ENCODE measurements around the gene FARP2. TPM values are rescaled to one million over a fixed set of nuclear protein-coding genes. Genes with fewer than 3 reads are reported as not detected.

The FARP2 gene
- polyA plus RNA-seq, 1 of the 3 experiments (the other 2 are of a cell fraction), result 11.5 TPM

DNA sequence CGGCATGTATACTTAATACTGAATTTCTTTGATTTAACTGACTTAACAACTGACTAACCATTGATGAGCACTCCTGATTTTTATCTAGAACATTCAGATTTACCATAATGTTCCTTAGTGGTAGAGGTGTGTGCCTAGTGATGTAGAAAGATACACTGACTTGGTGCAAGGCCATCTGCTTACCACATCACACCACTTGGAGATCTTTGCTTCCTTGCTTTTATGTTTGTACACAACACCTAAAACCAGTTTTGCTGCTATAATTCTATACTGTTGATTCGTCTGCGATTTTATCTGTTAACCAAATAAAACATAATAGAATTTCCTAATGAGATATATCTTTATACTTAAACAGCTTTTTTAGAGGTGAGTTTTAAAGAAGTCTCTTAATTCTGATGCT lies 3.9 kb upstream of the FARP2 start:
- Histone ChIP-seq H3K27me3 (ENCODE audit: insufficient read depth) (no peaks in the 10 kb centered on the region), H3K4me3 (ENCODE audit: low read depth in 2 of 2, low read length in 1 of 2) (no peak overlapping the region), H3K36me3 (replicated peaks in 1 of 2; ENCODE audit: control insufficient read depth in 1 of 2, insufficient read depth in 2 of 2, low read length in 1 of 2) (peaks cover 49 to 66% of the 10 kb centered on the region in 2 experiments), H3K4me2 (no peak overlapping the region), H3K27ac (ENCODE audit: low read depth in 2 of 2, low read length in 1 of 2) (no peak overlapping the region; a peak in 1 of 4 replicates), H3K9me3 (no peaks in the 10 kb centered on the region), H4K20me1 (ENCODE audit: insufficient read depth) (peaks cover 3% of the 10 kb centered on the region; the same call in 1 of the 2 replicates), H3F3A (replicated peaks; ENCODE audit: insufficient read depth) (peaks cover 51% of the 10 kb centered on the region), H3K79me2 (ENCODE audit: insufficient read depth) (peaks cover 9% of the 10 kb centered on the region), H2AFZ (ENCODE audit: low read depth) (no peak overlapping the region), H3K9ac (no peak overlapping the region), H3K9me2 (no peaks in the 10 kb centered on the region), H3K4me1 (ENCODE audit: control insufficient read depth in 1 of 2, insufficient read depth in 2 of 2, low read depth in 1 of 2, low read length in 1 of 2) (peaks cover 0 to 8% of the 10 kb centered on the region in 2 experiments; a peak in 2 of 4 replicates)
- ChIA-PET POLR2A (no interaction called here), CTCF (no interaction called here)
- DNase-seq, result no peak
- no peak for TF ChIP-seq NFIC (IDR thresholded peaks at IDR 0.05; ENCODE audit: borderline replicate concordance)
- WGBS (ENCODE audit: low lambda C conversion rate), result 87% methylated on average over 3 of the region's 3 CpGs

DNA sequence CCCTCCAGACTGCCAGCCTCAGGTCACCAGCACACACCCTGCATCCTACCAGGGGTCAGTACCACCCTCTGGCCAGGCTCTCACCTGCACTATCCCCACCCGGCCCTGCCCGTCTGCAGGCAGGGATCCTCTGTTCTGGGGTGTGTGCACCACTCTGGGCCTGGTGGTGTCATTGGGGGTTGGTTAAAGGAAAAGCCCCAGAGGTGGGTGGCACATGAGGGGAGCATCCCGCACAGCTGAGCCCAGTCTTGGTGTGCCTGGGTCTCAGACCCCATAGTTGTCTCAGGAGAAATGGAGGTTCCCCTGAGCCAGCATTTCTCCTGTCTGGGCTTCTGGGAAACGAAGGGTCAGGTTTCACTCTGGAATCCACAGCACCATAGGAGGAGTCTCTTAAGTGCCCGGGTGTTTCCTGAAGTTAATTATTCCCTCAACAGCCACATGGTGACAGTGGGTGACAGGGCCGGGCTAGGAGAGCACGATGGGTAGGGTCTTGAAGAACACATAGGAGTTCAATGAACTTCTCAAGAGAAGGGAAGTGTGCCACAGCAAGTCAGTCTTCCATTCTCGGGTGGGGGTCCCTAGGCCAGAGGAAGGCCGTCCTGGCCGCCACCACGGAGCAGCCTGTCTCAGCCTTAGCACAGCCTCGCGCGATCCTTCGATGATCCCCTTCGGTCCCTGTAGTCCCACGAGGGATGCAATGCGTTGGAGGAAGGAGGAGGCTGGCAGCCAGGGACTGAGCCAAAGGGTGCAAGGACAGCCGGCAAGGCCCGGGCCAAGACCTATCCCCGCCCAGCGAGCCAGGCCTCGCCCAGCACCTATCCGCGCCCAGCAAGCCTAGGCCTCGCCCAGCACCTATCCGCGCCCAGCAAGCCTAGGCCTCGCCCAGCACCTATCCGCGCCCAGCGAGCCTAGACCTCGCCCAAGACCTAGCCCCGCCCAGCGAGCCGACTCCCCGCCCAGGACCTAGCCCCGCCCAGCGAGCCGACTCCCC lies 1.1 kb upstream of the FARP2 start:
- H3K36me3 ChIP-seq (replicated peaks in 1 of 2; ENCODE audit: control insufficient read depth in 1 of 2, insufficient read depth in 2 of 2, low read length in 1 of 2), result peaks cover 24 to 52% of the 10 kb centered on the region in 2 experiments
- H3K27me3 ChIP-seq (ENCODE audit: insufficient read depth), result no peaks in the 10 kb centered on the region
- no peak overlapping the region for H2AFZ ChIP-seq (ENCODE audit: low read depth)
- H3K79me2 ChIP-seq (ENCODE audit: insufficient read depth), result peaks cover 36% of the 10 kb centered on the region
- no peak overlapping the region for H3K4me2 ChIP-seq
- peak overlapping the region; percentile 36 to 60; a peak in 3 of 4 replicates for H3K27ac ChIP-seq (ENCODE audit: low read depth in 2 of 2, low read length in 1 of 2)
- ChIA-PET POLR2A (no interaction called here), CTCF (no interaction called here)
- TF ChIP-seq FOXJ3 (CRISPR knock-in tag; IDR thresholded peaks at IDR 0.05) (no peak), POLR2AphosphoS5 (IDR thresholded peaks at IDR 0.05; ENCODE audit: low read depth, low read length) (no peak), TEAD4 (IDR thresholded peaks at IDR 0.05; ENCODE audit: borderline replicate concordance, insufficient read depth) (no peak), GABPA (IDR thresholded peaks at IDR 0.05; ENCODE audit: low read depth) (no peak), NRF1 (IDR thresholded peaks at IDR 0.05; ENCODE audit: low read depth, low read length) (no peak), CHD2 (IDR thresholded peaks at IDR 0.05; ENCODE audit: low read length, partially characterized antibody) (no peak), TAF1 (IDR thresholded peaks at IDR 0.05; ENCODE audit: borderline replicate concordance, low read depth, low read length) (no peak), MEF2A (IDR thresholded peaks at IDR 0.05; ENCODE audit: borderline replicate concordance, low read depth) (no peak), ELF1 (IDR thresholded peaks at IDR 0.05) (no peak), JUND (IDR thresholded peaks at IDR 0.05) (no peak), USF1 (IDR thresholded peaks at IDR 0.05; ENCODE audit: borderline replicate concordance, low read depth) (no peak), FOXM1 (IDR thresholded peaks at IDR 0.05; ENCODE audit: low read depth) (no peak), RAD21 (IDR thresholded peaks at IDR 0.05; ENCODE audit: low read length) (no peak), CTCF (IDR thresholded peaks at IDR 0.05) (no peak), RCOR1 (IDR thresholded peaks at IDR 0.05; ENCODE audit: low read length) (no peak), GATA2 (CRISPR knock-in tag; IDR thresholded peaks at IDR 0.05) (no peak), RFX5 (IDR thresholded peaks at IDR 0.05; ENCODE audit: low read length) (no peak)
- TF ChIP-seq, protein P1, sequence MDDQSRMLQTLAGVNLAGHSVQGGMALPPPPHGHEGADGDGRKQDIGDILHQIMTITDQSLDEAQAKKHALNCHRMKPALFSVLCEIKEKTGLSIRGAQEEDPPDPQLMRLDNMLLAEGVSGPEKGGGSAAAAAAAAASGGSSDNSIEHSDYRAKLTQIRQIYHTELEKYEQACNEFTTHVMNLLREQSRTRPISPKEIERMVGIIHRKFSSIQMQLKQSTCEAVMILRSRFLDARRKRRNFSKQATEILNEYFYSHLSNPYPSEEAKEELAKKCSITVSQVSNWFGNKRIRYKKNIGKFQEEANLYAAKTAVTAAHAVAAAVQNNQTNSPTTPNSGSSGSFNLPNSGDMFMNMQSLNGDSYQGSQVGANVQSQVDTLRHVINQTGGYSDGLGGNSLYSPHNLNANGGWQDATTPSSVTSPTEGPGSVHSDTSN (IDR thresholded peaks at IDR 0.05), result no peak
- TF ChIP-seq, protein P2, sequence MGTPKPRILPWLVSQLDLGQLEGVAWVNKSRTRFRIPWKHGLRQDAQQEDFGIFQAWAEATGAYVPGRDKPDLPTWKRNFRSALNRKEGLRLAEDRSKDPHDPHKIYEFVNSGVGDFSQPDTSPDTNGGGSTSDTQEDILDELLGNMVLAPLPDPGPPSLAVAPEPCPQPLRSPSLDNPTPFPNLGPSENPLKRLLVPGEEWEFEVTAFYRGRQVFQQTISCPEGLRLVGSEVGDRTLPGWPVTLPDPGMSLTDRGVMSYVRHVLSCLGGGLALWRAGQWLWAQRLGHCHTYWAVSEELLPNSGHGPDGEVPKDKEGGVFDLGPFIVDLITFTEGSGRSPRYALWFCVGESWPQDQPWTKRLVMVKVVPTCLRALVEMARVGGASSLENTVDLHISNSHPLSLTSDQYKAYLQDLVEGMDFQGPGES (IDR thresholded peaks at IDR 0.05; ENCODE audit: low read depth, low read length), result no peak
- peaks cover 0 to 13% of the 10 kb centered on the region in 2 experiments; a peak in 3 of 4 replicates for H3K4me1 ChIP-seq (ENCODE audit: control insufficient read depth in 1 of 2, insufficient read depth in 2 of 2, low read depth in 1 of 2, low read length in 1 of 2)
- DNase-seq, result peak; percentile 64
- no peak overlapping the region for H3K9ac ChIP-seq
- no peaks in the 10 kb centered on the region for H3K9me2 ChIP-seq
- H3K9me3 ChIP-seq, result no peaks in the 10 kb centered on the region
- peak overlapping the region in 1 of 2 experiments; percentile 19; a peak in 1 of 4 replicates for H3K4me3 ChIP-seq (ENCODE audit: low read depth in 2 of 2, low read length in 1 of 2)
- WGBS (ENCODE audit: low lambda C conversion rate), result 89% methylated on average over 6 of the region's 40 CpGs
- H4K20me1 ChIP-seq (ENCODE audit: insufficient read depth), result peaks cover 30% of the 10 kb centered on the region
- peaks cover 45% of the 10 kb centered on the region for H3F3A ChIP-seq (replicated peaks; ENCODE audit: insufficient read depth)
